Astrocyte (in vitro differentiated cells and primary cell): ENCODE measurements around the gene BAHD1. TPM values are rescaled to one million over a fixed set of nuclear protein-coding genes. Genes with fewer than 3 reads are reported as not detected.

Experiments used
- DNase-seq: peaks from one replicate; pipeline ENCODE4 v3.0.0-alpha.2; 2010; ENCODE audit warnings: low read depth
- FAIRE-seq: peaks from 2 replicates; lab custom pipeline; 2011; peaks lifted over from hg19 to GRCh38; lab: Jason Lieb, UNC
- H2AFZ ChIP-seq: 2 replicates; pipeline ENCODE4 v1.6.0; 2012; ENCODE audit warnings: low read depth, low read length, inconsistent platforms
- H3K27ac ChIP-seq: 2 replicates; pipeline ENCODE4 v1.5.1; 2011; ENCODE audit warnings: low read depth, low read length, inconsistent platforms
- H3K27me3 ChIP-seq: 2 replicates; pipeline ENCODE4 v1.6.0; 2011; ENCODE audit warnings: low read length, inconsistent platforms; ENCODE audit not compliant: insufficient read depth
- H3K36me3 ChIP-seq: 2 replicates; pipeline ENCODE4 v1.5.1; 2011; ENCODE audit warnings: low read length, inconsistent platforms; ENCODE audit not compliant: insufficient read depth
- H3K4me1 ChIP-seq: 2 replicates; pipeline ENCODE4 v1.5.1; 2011; ENCODE audit warnings: low read length, inconsistent platforms; ENCODE audit not compliant: insufficient read depth
- H3K4me2 ChIP-seq: 2 replicates; pipeline ENCODE4 v1.6.0; 2012; ENCODE audit warnings: low read length, inconsistent platforms
- H3K4me3 ChIP-seq: 2 replicates; pipeline ENCODE4 v1.5.1; 2011; ENCODE audit warnings: low read depth, mild to moderate bottlenecking, low read length, inconsistent platforms; ENCODE audit not compliant: insufficient read depth
- H3K79me2 ChIP-seq: 2 replicates; pipeline ENCODE4 v1.6.0; 2012; ENCODE audit warnings: mild to moderate bottlenecking, low read length, inconsistent platforms; ENCODE audit not compliant: insufficient read depth
- H3K9ac ChIP-seq: 2 replicates; pipeline ENCODE4 v1.6.0; 2012; ENCODE audit warnings: mild to moderate bottlenecking, low read length, inconsistent platforms
- H3K9me3 ChIP-seq: 2 replicates; pipeline ENCODE4 v1.5.1; 2012; ENCODE audit warnings: low read depth, mild to moderate bottlenecking, low read length, inconsistent platforms; ENCODE audit not compliant: insufficient read depth
- H4K20me1 ChIP-seq: 2 replicates; pipeline ENCODE4 v1.6.0; 2012; ENCODE audit warnings: low read length, inconsistent platforms; ENCODE audit not compliant: insufficient read depth
- H3K27ac Mint-ChIP-seq: one replicate; pipeline ENCODE4 v1.8.0; 2021; ENCODE audit warnings: mild to moderate bottlenecking, mixed read lengths; ENCODE audit not compliant: unreplicated experiment
- H3K27me3 Mint-ChIP-seq: one replicate; pipeline ENCODE4 v1.8.0; 2021; ENCODE audit warnings: low read depth, mixed read lengths; ENCODE audit not compliant: unreplicated experiment
- H3K36me3 Mint-ChIP-seq: one replicate; pipeline ENCODE4 v1.8.0; 2021; ENCODE audit warnings: low read depth, mixed read lengths; ENCODE audit not compliant: unreplicated experiment
- H3K4me1 Mint-ChIP-seq: one replicate; pipeline ENCODE4 v1.8.0; 2021; ENCODE audit warnings: low read depth, mixed read lengths; ENCODE audit not compliant: unreplicated experiment
- H3K4me3 Mint-ChIP-seq: one replicate; pipeline ENCODE4 v1.8.0; 2021; ENCODE audit warnings: mild to moderate bottlenecking, moderate library complexity, mixed read lengths; ENCODE audit not compliant: unreplicated experiment
- H3K9me3 Mint-ChIP-seq: one replicate; pipeline ENCODE4 v1.8.0; 2021; ENCODE audit warnings: mild to moderate bottlenecking, mixed read lengths; ENCODE audit not compliant: unreplicated experiment
- CTCF ChIP-seq: IDR thresholded peaks from 2 replicates; pipeline ENCODE4 v1.5.1; 2011; ENCODE audit warnings: low read depth, mild to moderate bottlenecking, inconsistent platforms, low read length, moderate library complexity; ENCODE audit not compliant: insufficient read depth
- EZH2 ChIP-seq: IDR thresholded peaks from 2 replicates; pipeline ENCODE4 v1.6.1; 2012; ENCODE audit warnings: mild to moderate bottlenecking, low read length, inconsistent platforms; ENCODE audit not compliant: insufficient read depth
- total RNA-seq: library from RNA; stranded (reverse); gene quantifications from 2 replicates; pipeline ENCODE4 v1.2.1, GENCODE V29; 2021

BAHD1 gene
- total RNA-seq, 1 donor from 2014 or later: 30.4 TPM

- peak overlapping the region; percentile 88 for H2AFZ ChIP-seq
- H3K36me3 ChIP-seq: no peaks in the 10 kb centered on the region
- peak overlapping the region; percentile 73 for H3K4me3 ChIP-seq
- peak overlapping the region; percentile 47 for H3K27ac ChIP-seq
- Mint-ChIP-seq H3K4me3 (peak overlapping the region; percentile 87), H3K36me3 (peaks cover 12% of the 10 kb centered on the region), H3K27me3 (peaks cover 4% of the 10 kb centered on the region), H3K9me3 (no peaks in the 10 kb centered on the region), H3K27ac (peak overlapping the region; percentile 66), H3K4me1 (peaks cover 8% of the 10 kb centered on the region)
- H3K9ac ChIP-seq: peak overlapping the region; percentile 80
- peaks cover 15% of the 10 kb centered on the region for H3K4me1 ChIP-seq
- H3K9me3 ChIP-seq: no peaks in the 10 kb centered on the region
- no peak for DNase-seq
- FAIRE-seq: no peak
- TF ChIP-seq EZH2: no peak
- TF ChIP-seq CTCF: no peak
- peak overlapping the region; percentile 98 for H3K4me2 ChIP-seq
- peaks cover 11% of the 10 kb centered on the region for H3K79me2 ChIP-seq
- H4K20me1 ChIP-seq: peaks cover 10% of the 10 kb centered on the region
- no peaks in the 10 kb centered on the region for H3K27me3 ChIP-seq
Observed at GRCh38 chr15:40471105-40471807, 30.5 kb downstream of the BAHD1 start.

- H3K27ac ChIP-seq: no peak overlapping the region
- H3K4me1 Mint-ChIP-seq: peaks cover 8% of the 10 kb centered on the region
- H3K27me3 Mint-ChIP-seq: peaks cover 4% of the 10 kb centered on the region
- H3K27me3 ChIP-seq: peaks cover under 1% of the 10 kb centered on the region
- TF ChIP-seq CTCF (no peak), EZH2 (no peak)
- peak overlapping the region; percentile 80 for H3K9ac ChIP-seq
- peaks cover 10% of the 10 kb centered on the region for H4K20me1 ChIP-seq
- peaks cover 15% of the 10 kb centered on the region for H3K4me1 ChIP-seq
- no peaks in the 10 kb centered on the region for H3K9me3 Mint-ChIP-seq
- peak overlapping the region; percentile 88 for H2AFZ ChIP-seq
- peak overlapping the region; percentile 87 for H3K4me3 Mint-ChIP-seq
- H3K9me3 ChIP-seq: no peaks in the 10 kb centered on the region
- FAIRE-seq: no peak
- peak; percentile 17 for DNase-seq
- no peaks in the 10 kb centered on the region for H3K36me3 ChIP-seq
- peaks cover 11% of the 10 kb centered on the region for H3K79me2 ChIP-seq
- peak overlapping the region; percentile 98 for H3K4me2 ChIP-seq
- H3K27ac Mint-ChIP-seq: peak overlapping the region; percentile 66
- peak overlapping the region; percentile 73 for H3K4me3 ChIP-seq
- H3K36me3 Mint-ChIP-seq: peaks cover 9% of the 10 kb centered on the region
Observed at GRCh38 chr15:40471808-40472150, 31.0 kb downstream of the BAHD1 start.

- Mint-ChIP-seq H3K9me3 (no peaks in the 10 kb centered on the region), H3K27ac (peak overlapping the region; percentile 53), H3K4me1 (peaks cover 8% of the 10 kb centered on the region), H3K4me3 (peak overlapping the region; percentile 87), H3K27me3 (peaks cover 4% of the 10 kb centered on the region), H3K36me3 (peaks cover 6% of the 10 kb centered on the region)
- Histone ChIP-seq H3K36me3 (no peaks in the 10 kb centered on the region), H3K9me3 (no peaks in the 10 kb centered on the region), H3K79me2 (peaks cover 11% of the 10 kb centered on the region), H3K4me1 (peaks cover 15% of the 10 kb centered on the region), H3K4me2 (peak overlapping the region; percentile 98), H4K20me1 (peaks cover 10% of the 10 kb centered on the region), H3K27ac (no peak overlapping the region), H2AFZ (no peak overlapping the region), H3K27me3 (peaks cover 4% of the 10 kb centered on the region), H3K9ac (peak overlapping the region; percentile 80), H3K4me3 (peak overlapping the region; percentile 73)
- FAIRE-seq: no peak
- no peak for DNase-seq
- no peak for TF ChIP-seq EZH2
- no peak for TF ChIP-seq CTCF
Observed at GRCh38 chr15:40472171-40472727, 31.5 kb downstream of the BAHD1 start.
